Peyer's patch (tissue), 4 donors: ENCODE data around the gene PKP2. TPM values are rescaled to one million over a fixed set of nuclear protein-coding genes. Genes with fewer than 3 reads are reported as not detected.

ENCODE experiments used
- DNase-seq, 3 donors: peaks; one replicate each; pipeline ENCODE4 v3.0.0-alpha.2; 2017 to 2019
- H3K27ac ChIP-seq, 4 donors: fragments of 200-600 bp; sonication (generic); one replicate each; pipeline ENCODE4 v1.5.1; 2016 to 2019
- H3K27me3 ChIP-seq, 2 donors: fragments of 200-600 bp; sonication (generic); one replicate each; pipeline ENCODE4 v1.5.1; 2019
- H3K36me3 ChIP-seq, 3 donors: fragments of 200-600 bp; sonication (generic); one replicate each; pipeline ENCODE4 v1.5.1; 2016 to 2019
- H3K4me1 ChIP-seq, 4 donors: fragments of 200-600 bp; sonication (generic); one replicate each; pipeline ENCODE4 v1.5.1; 2016 to 2019
- H3K4me3 ChIP-seq, 4 donors: fragments of 200-600 bp; sonication (generic); 1 replicate in 3 of 4; 2 replicates in 1 of 4; pipeline ENCODE4 v1.5.1; 2016 to 2019; ENCODE audit warnings: mild to moderate bottlenecking in 1 of 4
- H3K9me3 ChIP-seq, 4 donors: fragments of 200-600 bp; sonication (generic); one replicate each; pipeline ENCODE4 v1.5.1; 2016 to 2019; ENCODE audit warnings: mild to moderate bottlenecking in 1 of 4
- CTCF ChIP-seq, 6 experiments: fragments of 450-650 bp in 4 of 6; fragments of 200-600 bp in 2 of 6; sonication (generic) in 1 of 6; IDR thresholded peaks; one replicate each; pipeline ENCODE4 v1.5.1; 2017 to 2019; ENCODE audit warnings: antibody characterized with exemption in 6 of 6, mild to moderate bottlenecking in 3 of 6, moderate library complexity in 1 of 6
- POLR2A ChIP-seq, 2 donors: fragments of 450-650 bp; IDR thresholded peaks; one replicate each; pipeline ENCODE4 v1.5.1; 2017; ENCODE audit warnings: antibody characterized with exemption in 2 of 2, mild to moderate bottlenecking in 2 of 2, moderate library complexity in 2 of 2
- total RNA-seq, 4 donors: library from RNA; depleted of rRNA; stranded (reverse); fragments of >200 nt; gene quantifications; one replicate each; pipeline ENCODE4 v1.1.0, GENCODE V29; 2016

Gene PKP2
- total RNA-seq, 4 donors from 2014 or later: 42.9 to 103 (median 64.8) TPM

- DNase-seq: no peak
- peaks cover 0 to 18% (median 3%) of the 10 kb centered on the region in 4 donors for H3K4me1 ChIP-seq
- H3K27ac ChIP-seq: no peak overlapping the region
- H3K27me3 ChIP-seq: no peaks in the 10 kb centered on the region
- H3K4me3 ChIP-seq: no peak overlapping the region
- no peak for TF ChIP-seq CTCF (IDR thresholded peaks at IDR 0.05)
- TF ChIP-seq POLR2A (IDR thresholded peaks at IDR 0.05): no peak
- no peaks in the 10 kb centered on the region for H3K9me3 ChIP-seq
- peaks cover 0 to 50% (median 0%) of the 10 kb centered on the region in 3 donors for H3K36me3 ChIP-seq
Observed at GRCh38 chr12:32753605-32754004, 143.0 kb downstream of the PKP2 start.

GRCh38 chr12:32743264-32743663, 153.3 kb downstream of the PKP2 start:
- peaks cover 0 to 94% (median 8%) of the 10 kb centered on the region in 3 donors for H3K36me3 ChIP-seq
- H3K9me3 ChIP-seq: no peaks in the 10 kb centered on the region
- no peak for DNase-seq
- no peaks in the 10 kb centered on the region for H3K4me1 ChIP-seq
- TF ChIP-seq CTCF (IDR thresholded peaks at IDR 0.05) (no peak), POLR2A (IDR thresholded peaks at IDR 0.05) (no peak)
- no peaks in the 10 kb centered on the region for H3K27me3 ChIP-seq
- no peak overlapping the region for H3K27ac ChIP-seq
- H3K4me3 ChIP-seq: no peak overlapping the region

GRCh38 chr12:32742133-32742532, 154.4 kb downstream of the PKP2 start:
- no peak overlapping the region for H3K4me3 ChIP-seq
- TF ChIP-seq CTCF (IDR thresholded peaks at IDR 0.05) (no peak), POLR2A (IDR thresholded peaks at IDR 0.05) (no peak)
- H3K36me3 ChIP-seq: peaks cover 0 to 94% (median 7%) of the 10 kb centered on the region in 3 donors
- no peaks in the 10 kb centered on the region for H3K9me3 ChIP-seq
- H3K27me3 ChIP-seq: no peaks in the 10 kb centered on the region
- no peak for DNase-seq
- no peaks in the 10 kb centered on the region for H3K4me1 ChIP-seq
- H3K27ac ChIP-seq: no peak overlapping the region

Other genes with a start within 250 kb of the PKP2 start
- gene DNM1L, start 217.5 kb downstream of the PKP2 start, total RNA-seq: 10 to 100 TPM; 30.6 to 91.6 (median 50.0) TPM
- gene YARS2, start 140.9 kb downstream of the PKP2 start, total RNA-seq: 10 to 100 TPM in 3 of 4 donors, 1 to 10 TPM in 1; 9.6 to 22.8 (median 19.2) TPM